ENCODE measurements around the gene KCNK10. TPM values are rescaled to one million over a fixed set of nuclear protein-coding genes. Genes with fewer than 3 reads are reported as not detected.

The KCNK10 gene
- total RNA-seq, 1 experiment from 2014 or later: 2.9 TPM

- BruUV-seq (replicated peaks): no TSS peak
- Mint-ChIP-seq H3K4me3 (ENCODE audit: unreplicated experiment) (no peak overlapping the region), H3K9me3 (ENCODE audit: unreplicated experiment) (no peaks in the 10 kb centered on the region), H3K4me1 (ENCODE audit: low read depth, unreplicated experiment) (peaks cover 8% of the 10 kb centered on the region), H3K27ac (ENCODE audit: unreplicated experiment) (no peak overlapping the region), H3K27me3 (ENCODE audit: insufficient read depth, unreplicated experiment) (no peaks in the 10 kb centered on the region), H3K36me3 (ENCODE audit: insufficient read depth, unreplicated experiment) (no peaks in the 10 kb centered on the region)
- TF ChIP-seq, protein P1, sequence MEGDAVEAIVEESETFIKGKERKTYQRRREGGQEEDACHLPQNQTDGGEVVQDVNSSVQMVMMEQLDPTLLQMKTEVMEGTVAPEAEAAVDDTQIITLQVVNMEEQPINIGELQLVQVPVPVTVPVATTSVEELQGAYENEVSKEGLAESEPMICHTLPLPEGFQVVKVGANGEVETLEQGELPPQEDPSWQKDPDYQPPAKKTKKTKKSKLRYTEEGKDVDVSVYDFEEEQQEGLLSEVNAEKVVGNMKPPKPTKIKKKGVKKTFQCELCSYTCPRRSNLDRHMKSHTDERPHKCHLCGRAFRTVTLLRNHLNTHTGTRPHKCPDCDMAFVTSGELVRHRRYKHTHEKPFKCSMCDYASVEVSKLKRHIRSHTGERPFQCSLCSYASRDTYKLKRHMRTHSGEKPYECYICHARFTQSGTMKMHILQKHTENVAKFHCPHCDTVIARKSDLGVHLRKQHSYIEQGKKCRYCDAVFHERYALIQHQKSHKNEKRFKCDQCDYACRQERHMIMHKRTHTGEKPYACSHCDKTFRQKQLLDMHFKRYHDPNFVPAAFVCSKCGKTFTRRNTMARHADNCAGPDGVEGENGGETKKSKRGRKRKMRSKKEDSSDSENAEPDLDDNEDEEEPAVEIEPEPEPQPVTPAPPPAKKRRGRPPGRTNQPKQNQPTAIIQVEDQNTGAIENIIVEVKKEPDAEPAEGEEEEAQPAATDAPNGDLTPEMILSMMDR (IDR thresholded peaks at IDR 0.05; ENCODE audit: insufficient read depth in 1 of 2, low read depth in 1 of 2, low read length in 1 of 2, severe bottlenecking in 1 of 2, unreplicated experiment in 1 of 2): no peak
- no peaks in the 10 kb centered on the region for H3K36me3 ChIP-seq (ENCODE audit: control insufficient read depth, insufficient read depth, low read length)
- POLR2A ChIA-PET: no interaction called here
- no peaks in the 10 kb centered on the region for H3K27me3 ChIP-seq (replicated peaks; ENCODE audit: control insufficient read depth, insufficient read depth, low read length)
- intact Hi-C loops (cut with micrococcal nuclease; ENCODE audit: unreplicated experiment): no loop called here
- CTCF ChIA-PET: no interaction called here
- peaks cover 13% of the 10 kb centered on the region for H3K4me1 ChIP-seq
- H3K9me3 ChIP-seq: no peaks in the 10 kb centered on the region
- DNase-seq: no peak
- H3K4me3 ChIP-seq (ENCODE audit: low read depth, low read length): no peak overlapping the region
Observed at GRCh38 chr14:88185843-88186242, 137.2 kb downstream of the KCNK10 start.

DNA sequence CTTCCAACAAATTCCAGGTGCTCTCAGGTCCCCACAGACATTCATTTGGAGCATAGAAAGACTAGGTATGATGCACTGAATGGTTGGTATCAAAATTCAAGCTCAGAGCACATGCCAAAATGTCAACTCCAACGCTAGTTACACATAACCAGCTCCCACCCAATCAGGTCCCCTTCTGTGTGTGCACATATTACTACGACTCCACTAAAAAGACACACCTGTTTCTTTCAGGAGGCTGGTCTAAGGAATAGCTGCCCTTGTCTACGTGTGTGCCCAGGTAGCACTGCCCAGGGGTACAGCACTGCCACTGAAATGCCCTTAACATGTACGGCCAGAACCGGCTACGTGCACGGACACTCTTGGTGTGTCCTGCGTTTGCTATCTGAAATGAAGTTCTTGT lies 138.1 kb downstream of the KCNK10 start:
- Histone ChIP-seq H3K36me3 (ENCODE audit: control insufficient read depth, insufficient read depth, low read length) (no peaks in the 10 kb centered on the region), H3K9me3 (no peaks in the 10 kb centered on the region), H3K27me3 (replicated peaks; ENCODE audit: control insufficient read depth, insufficient read depth, low read length) (no peaks in the 10 kb centered on the region), H3K4me3 (ENCODE audit: low read depth, low read length) (no peak overlapping the region), H3K4me1 (peaks cover 9% of the 10 kb centered on the region)
- Mint-ChIP-seq H3K27me3 (ENCODE audit: insufficient read depth, unreplicated experiment) (no peaks in the 10 kb centered on the region), H3K4me1 (ENCODE audit: low read depth, unreplicated experiment) (peaks cover 8% of the 10 kb centered on the region), H3K27ac (ENCODE audit: unreplicated experiment) (no peak overlapping the region), H3K4me3 (ENCODE audit: unreplicated experiment) (no peak overlapping the region), H3K9me3 (ENCODE audit: unreplicated experiment) (no peaks in the 10 kb centered on the region), H3K36me3 (ENCODE audit: insufficient read depth, unreplicated experiment) (no peaks in the 10 kb centered on the region)
- no peak for DNase-seq
- BruUV-seq (replicated peaks): no TSS peak
- TF ChIP-seq, protein P1 (IDR thresholded peaks at IDR 0.05; ENCODE audit: insufficient read depth in 1 of 2, low read depth in 1 of 2, low read length in 1 of 2, severe bottlenecking in 1 of 2, unreplicated experiment in 1 of 2): no peak
- intact Hi-C loops (cut with micrococcal nuclease; ENCODE audit: unreplicated experiment): no loop called here
- ChIA-PET POLR2A (no interaction called here), CTCF (interaction anchor here (1.1 kb wide), 1 partner anchor 195 kb away, joined by 3 read pairs; no protein-coding TSS in a partner anchor)

DNA sequence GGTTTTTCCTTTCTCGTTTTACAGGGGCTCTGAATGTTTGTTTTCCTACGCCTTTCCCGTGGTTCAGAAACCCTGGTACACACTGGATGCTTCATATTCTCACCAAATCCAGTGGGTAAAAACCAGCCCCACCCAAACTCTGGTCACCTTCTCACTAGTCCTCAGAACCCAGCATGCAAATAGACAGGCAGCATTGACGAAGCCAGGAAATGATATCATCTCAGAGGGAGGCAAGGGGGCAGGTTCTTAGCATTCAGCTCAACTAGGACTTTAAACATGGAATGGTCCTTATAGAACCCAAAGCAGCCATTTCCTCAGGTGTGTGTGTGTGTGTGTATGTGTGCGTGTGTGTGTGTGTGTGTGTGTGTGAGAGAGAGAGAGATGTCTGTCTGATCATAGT lies 142.0 kb downstream of the KCNK10 start:
- no peak overlapping the region for H3K27ac Mint-ChIP-seq (ENCODE audit: unreplicated experiment)
- H3K4me3 Mint-ChIP-seq (ENCODE audit: unreplicated experiment): no peak overlapping the region
- no peaks in the 10 kb centered on the region for H3K9me3 Mint-ChIP-seq (ENCODE audit: unreplicated experiment)
- no peaks in the 10 kb centered on the region for H3K4me1 Mint-ChIP-seq (ENCODE audit: low read depth, unreplicated experiment)
- Histone ChIP-seq H3K4me3 (ENCODE audit: low read depth, low read length) (no peak overlapping the region), H3K27me3 (replicated peaks; ENCODE audit: control insufficient read depth, insufficient read depth, low read length) (no peaks in the 10 kb centered on the region), H3K9me3 (no peaks in the 10 kb centered on the region), H3K36me3 (ENCODE audit: control insufficient read depth, insufficient read depth, low read length) (no peaks in the 10 kb centered on the region), H3K4me1 (no peaks in the 10 kb centered on the region)
- DNase-seq: no peak
- H3K36me3 Mint-ChIP-seq (ENCODE audit: insufficient read depth, unreplicated experiment): no peaks in the 10 kb centered on the region
- no TSS peak for BruUV-seq (replicated peaks)
- ChIA-PET CTCF (interaction anchor here (1.1 kb wide), 1 partner anchor 167 kb away, joined by 3 read pairs; no protein-coding TSS in a partner anchor), POLR2A (no interaction called here)
- TF ChIP-seq, protein P1 (IDR thresholded peaks at IDR 0.05; ENCODE audit: insufficient read depth in 1 of 2, low read depth in 1 of 2, low read length in 1 of 2, severe bottlenecking in 1 of 2, unreplicated experiment in 1 of 2): no peak
- H3K27me3 Mint-ChIP-seq (ENCODE audit: insufficient read depth, unreplicated experiment): peaks cover 4% of the 10 kb centered on the region
- intact Hi-C loops (cut with micrococcal nuclease; ENCODE audit: unreplicated experiment): no loop called here

Data from Caco-2 (cell line).